Measurements from ENCODE around the gene ADAMTS17.

ADAMTS17 gene

DNA sequence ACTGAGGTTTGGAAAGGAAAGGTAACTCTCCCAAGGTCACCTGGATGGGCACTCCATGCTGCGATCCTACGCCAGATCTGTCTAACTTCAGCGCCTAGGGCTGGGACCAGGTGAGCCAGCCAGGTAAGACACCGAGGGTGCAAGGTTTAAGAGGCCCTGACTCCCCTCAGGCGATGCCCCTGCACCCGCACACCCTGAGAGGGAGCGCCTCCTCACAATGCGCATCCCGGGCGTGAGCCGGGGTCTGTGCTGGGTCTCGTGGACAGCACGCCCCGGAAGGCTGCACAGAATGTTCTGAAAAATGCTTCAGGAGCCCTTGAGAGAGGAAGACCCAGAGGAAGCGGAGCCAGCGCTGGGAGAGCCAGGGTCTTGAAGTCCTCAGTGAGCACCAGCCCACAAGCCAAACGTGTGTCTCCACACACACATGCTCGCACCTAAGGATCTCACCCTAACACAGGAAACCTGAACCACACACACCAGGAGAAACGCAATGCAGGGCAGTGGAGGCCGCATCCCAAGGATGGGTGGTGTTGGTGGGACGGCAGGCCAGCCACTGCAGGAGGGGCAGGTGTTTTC, 142.0 kb downstream of the ADAMTS17 start:
- DNase-seq (ENCODE audit: low read depth in 2 of 2) = no peak

DNA sequence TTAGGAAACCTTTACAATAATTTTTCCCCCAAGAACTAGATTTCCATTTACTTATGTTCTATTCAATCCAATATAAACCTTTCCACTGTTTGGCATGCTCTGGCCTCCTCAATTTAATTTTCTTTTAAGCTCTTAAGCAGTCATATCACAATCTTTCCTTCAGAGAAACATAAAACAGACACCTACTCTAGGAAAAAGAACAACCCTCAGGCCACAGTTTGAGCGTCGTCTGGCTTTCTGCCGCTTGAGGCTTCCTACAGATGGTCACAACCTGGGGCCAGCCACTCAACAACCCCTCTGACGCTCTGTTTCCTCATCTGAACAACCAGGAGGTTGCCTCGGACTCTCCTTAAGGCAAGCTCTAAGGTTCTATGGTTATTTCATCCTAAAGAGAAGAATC, 143.3 kb downstream of the ADAMTS17 start:
- DNase-seq (ENCODE audit: low read depth in 2 of 2) = no peak

GRCh38 chr15:100196326-100197058, 145.3 kb downstream of the ADAMTS17 start:
- DNase-seq (ENCODE audit: low read depth in 2 of 2) = no peak

- DNase-seq (ENCODE audit: low read depth in 2 of 2) = no peak
These were observed 146.8 kb downstream of the ADAMTS17 start for GRCh38 chr15:100194996-100195395.

GRCh38 chr15:100193277-100193860, 148.4 kb downstream of the ADAMTS17 start:
- DNase-seq (ENCODE audit: low read depth in 2 of 2) = no peak

DNA sequence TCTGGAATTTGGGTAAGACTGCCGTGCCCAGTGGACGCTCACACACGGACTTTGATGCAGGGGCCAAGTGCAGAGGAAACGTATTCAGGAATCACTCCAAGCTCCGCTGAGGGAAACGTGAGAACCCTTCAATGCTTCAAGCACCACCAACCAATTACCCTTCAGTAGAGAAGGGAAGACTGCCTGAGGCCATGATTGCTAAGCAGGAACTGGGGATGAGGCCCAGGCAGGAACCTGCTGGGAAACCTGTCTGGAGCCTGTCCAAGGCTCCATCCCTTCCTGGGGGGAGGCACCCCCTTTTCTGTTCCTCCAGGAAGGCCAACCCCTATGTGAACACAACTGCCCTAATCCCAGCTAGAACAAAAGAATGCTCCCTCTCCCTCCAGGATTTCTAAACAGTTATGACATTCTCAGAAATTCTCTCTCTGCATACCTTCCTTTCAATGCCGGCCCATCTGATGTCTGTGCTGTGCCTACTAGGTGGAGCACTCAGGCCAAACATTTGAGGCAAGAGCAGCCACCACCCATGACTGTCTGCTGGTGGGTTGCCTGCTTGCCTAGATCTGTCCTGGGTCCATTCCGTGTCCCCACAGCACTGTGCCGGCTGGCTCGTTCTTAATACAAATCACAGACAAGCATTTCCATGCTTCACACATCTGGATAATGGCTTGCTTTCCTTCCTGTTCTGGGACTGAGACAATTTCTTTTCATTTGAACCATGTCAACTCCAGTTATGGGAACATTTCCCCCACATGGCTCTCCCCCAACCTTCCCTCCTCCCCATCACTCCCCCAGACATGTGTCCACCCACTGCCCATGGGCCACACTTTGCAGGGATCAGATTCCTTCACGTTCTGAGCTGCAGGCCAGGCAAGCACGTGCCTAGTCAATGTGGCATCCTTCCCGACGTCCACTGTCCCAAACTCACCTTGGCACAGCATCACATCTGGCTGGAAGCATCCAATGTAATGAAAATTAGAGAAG, 149.4 kb downstream of the ADAMTS17 start:
- DNase-seq (ENCODE audit: low read depth in 2 of 2) = no peak

DNA sequence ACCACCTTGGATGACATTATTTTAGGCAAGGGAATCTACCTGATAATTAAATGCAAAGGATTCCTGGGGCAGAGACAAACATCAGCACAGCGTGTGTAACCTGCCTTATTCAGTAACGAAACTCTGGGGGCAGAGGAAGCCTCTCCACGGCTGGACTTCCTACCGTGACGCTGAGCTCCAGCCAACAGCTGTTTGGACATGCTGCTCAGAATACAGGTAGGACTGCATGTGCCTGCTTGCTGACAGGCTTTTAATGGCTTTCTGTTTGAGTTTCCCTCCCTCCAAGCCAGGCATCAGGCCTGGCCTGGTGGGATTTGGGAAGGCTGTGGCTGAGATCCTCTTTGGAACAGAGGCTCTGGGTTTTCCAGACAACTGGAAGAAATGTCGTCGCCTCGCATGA, 150.6 kb downstream of the ADAMTS17 start:
- no peak for DNase-seq (ENCODE audit: low read depth in 2 of 2)

DNA sequence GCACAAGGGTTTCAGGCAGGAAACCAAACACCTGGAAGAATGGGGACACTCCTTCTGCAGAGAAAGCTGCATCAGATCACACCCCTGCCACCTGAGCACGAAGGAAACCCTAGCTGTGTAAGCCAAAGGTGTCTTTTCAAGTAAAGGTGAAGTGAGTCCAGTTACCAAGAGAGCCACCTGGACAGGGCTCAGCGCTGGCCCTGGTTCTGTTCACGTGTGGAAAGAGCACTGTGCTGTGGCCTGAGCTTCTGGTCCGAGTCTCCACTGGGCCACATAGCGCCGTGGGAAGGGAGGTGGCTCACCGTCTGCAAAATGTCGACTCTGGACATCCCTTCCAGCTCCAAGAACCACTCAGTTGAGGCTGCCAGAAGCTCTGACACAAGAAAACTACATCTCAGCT, 151.1 kb downstream of the ADAMTS17 start:
- DNase-seq (ENCODE audit: low read depth in 2 of 2) = no peak

- DNase-seq (ENCODE audit: low read depth in 2 of 2) = no peak
These were observed 151.9 kb downstream of the ADAMTS17 start for GRCh38 chr15:100189849-100190248.

- no peak for DNase-seq (ENCODE audit: low read depth in 2 of 2)
These were observed 152.5 kb downstream of the ADAMTS17 start for GRCh38 chr15:100189319-100189718.

DNA sequence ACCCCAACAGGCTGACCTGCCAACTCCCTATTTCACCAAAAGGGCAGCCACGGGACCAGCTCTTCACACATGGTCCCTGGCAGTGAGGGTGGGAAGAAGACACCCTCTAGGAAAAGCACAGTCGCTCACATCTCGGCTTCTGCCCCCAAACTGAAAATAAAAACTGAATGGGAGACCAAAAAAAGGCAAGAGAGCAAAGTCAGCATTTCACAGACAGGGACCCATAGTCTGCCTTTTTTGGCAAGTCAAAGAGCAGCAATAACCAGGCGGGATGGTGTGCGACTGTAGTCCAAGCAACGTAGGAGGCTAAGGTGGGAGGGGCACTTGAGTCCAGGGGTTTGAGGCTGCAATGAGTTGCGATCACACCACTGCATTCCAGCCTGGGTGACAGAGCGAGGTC, 154.1 kb downstream of the ADAMTS17 start:
- DNase-seq (ENCODE audit: low read depth in 2 of 2) = no peak

DNA sequence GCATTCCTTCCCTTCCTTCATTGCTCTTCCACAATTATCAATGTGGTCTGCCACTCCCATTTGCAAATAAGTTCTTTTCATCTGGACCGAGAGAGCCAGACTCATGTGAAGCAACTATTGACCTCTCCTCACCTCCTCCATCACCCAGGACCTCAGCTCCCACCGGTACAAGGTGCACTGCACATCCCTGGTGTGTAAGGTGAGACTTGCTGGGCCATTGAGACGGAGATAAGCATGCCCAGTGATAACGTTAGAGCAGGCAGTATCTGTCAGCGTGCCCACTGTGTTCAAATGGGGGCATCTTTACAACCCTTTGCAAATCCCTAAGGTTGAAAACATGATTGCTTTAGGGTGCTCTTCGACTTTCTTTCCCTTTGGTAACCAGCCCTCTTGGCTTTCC, 154.8 kb downstream of the ADAMTS17 start:
- no peak for DNase-seq (ENCODE audit: low read depth in 2 of 2)

DNA sequence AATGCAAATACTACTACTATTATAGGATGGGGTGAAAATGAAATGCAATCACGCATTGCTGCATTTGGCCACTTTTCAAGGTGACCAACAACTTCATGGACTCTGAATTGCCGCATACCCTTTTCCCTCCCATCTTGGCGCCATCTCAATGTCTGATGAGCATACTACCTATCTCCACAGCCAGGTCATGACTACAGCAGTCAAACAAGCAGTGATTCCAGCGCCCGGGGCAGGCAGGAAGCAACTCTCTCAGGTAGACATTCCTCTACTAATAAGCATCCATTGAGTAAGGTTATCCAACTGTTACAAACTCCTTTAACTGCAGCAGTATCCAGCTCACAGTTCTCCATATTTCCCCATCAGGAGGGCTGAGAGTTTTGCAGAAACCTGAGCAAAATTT, 155.4 kb downstream of the ADAMTS17 start:
- DNase-seq (ENCODE audit: low read depth in 2 of 2) = no peak

GRCh38 chr15:100183921-100184495, 157.8 kb downstream of the ADAMTS17 start:
- DNase-seq (ENCODE audit: low read depth in 2 of 2) = no peak

- no peak for DNase-seq (ENCODE audit: low read depth in 2 of 2)
These were observed 160.9 kb downstream of the ADAMTS17 start for GRCh38 chr15:100180921-100181320.

- no peak for DNase-seq (ENCODE audit: low read depth in 2 of 2)
These were observed 166.2 kb downstream of the ADAMTS17 start for GRCh38 chr15:100175406-100176114.

DNA sequence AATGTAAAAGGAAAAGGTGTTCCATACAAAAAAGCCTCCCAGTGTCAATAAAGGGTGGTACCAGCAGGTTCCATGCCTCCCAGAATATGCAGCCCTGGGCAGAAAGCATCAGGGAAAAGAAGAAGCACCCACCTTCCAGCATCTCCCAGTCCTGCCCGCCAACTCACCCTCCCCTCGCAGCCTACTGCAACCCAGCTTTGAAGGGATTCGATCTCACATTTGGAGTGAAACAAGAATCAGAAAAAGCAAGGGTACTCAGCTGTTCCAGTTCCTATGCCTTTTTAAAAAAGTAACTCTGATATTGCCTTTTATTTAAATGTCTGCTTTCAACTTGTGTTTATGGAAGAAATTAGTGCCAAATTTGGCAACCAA, 166.9 kb downstream of the ADAMTS17 start:
- no peak for DNase-seq (ENCODE audit: low read depth in 2 of 2)

DNA sequence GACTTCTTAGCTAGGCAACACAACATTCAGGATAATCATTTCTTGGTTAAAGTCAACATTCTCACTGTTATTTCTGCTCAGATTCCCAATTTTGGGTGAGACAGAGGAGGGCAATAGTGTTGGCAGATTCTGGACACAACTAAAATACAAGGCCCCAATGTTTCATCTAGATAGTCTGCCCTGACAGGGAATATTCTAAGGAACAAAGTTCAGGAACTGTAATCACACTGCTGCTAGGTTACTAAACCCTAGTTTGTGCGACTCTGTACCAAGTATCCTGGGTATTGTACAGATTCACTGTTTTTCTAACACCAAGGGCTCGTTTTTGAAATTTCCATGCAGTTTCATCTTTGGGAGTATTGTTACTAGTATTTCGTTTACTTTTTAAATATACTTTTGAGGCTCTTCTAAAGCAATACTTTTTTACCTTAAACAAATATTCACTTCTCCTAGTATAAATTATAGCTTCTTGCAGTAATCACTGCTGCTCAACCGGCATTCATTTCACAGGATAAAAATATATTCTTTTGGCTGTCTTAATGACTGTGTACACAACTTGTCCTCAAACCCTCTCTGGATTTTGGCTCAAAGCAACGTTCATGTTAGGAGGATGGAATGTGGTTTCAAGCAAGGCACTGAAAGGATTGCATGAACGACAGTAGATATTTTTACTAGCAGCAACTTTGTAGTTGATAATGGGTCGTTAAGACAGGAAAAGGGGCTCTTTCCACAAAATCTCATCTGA, 167.4 kb downstream of the ADAMTS17 start:
- no peak for DNase-seq (ENCODE audit: low read depth in 2 of 2)

- DNase-seq (ENCODE audit: low read depth in 2 of 2) = no peak
These were observed 169.3 kb downstream of the ADAMTS17 start for GRCh38 chr15:100172356-100173024.

DNA sequence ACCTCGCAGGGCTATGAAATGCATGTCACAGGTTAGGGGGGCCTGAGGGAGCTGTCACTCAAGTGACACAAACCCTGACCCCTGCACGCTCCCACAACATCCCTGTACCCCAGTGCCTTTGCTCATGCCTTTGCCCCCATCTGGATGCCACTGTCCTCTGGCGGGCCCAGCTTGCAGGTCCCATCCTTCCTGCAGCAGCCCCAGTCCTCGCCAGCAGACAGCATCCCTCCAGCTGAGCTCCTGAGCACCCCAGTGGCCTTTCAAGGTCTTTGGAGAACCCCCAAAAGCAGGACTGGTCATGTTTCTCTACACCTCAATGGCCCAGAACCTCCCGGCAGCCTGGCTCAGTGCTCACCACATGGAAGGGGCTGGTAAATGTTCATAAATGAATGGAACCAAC, 170.4 kb downstream of the ADAMTS17 start:
- no peak for DNase-seq (ENCODE audit: low read depth in 2 of 2)

All from stimulated activated CD8-positive, alpha-beta memory T cell treated with anti-CD3 and anti-CD28 coated beads, Interleukin-7, amount 100 ng/mL, for 1 hour (primary cell).